ENCODE results near the gene CACNA1G.

DNA sequence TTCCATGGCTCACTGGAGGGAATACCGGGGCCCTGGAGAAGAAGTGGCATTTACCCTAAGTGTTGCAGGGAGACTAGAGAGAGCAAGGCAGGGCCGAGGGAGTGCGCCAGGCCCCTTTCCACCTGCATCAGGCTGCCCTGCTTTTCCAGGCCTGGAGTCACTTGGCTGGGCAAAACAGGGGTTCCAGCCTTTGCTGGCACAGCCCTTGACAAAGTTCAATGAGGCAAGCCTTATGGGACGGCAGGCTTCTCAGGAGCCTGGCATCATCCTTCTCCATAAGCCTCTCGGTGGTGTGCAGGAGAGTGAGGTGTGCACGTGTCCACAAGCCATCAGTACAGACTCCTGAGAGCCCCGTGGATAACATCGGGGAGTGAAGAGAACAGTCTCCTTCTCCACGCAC is 27.1 kb downstream of the CACNA1G start:
- TF ChIP-seq, protein P1, sequence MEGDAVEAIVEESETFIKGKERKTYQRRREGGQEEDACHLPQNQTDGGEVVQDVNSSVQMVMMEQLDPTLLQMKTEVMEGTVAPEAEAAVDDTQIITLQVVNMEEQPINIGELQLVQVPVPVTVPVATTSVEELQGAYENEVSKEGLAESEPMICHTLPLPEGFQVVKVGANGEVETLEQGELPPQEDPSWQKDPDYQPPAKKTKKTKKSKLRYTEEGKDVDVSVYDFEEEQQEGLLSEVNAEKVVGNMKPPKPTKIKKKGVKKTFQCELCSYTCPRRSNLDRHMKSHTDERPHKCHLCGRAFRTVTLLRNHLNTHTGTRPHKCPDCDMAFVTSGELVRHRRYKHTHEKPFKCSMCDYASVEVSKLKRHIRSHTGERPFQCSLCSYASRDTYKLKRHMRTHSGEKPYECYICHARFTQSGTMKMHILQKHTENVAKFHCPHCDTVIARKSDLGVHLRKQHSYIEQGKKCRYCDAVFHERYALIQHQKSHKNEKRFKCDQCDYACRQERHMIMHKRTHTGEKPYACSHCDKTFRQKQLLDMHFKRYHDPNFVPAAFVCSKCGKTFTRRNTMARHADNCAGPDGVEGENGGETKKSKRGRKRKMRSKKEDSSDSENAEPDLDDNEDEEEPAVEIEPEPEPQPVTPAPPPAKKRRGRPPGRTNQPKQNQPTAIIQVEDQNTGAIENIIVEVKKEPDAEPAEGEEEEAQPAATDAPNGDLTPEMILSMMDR (IDR thresholded peaks at IDR 0.05 in 8 of 11, conservative IDR thresholded peaks at IDR 0.05 in 3 of 11), result no peak
- TF ChIP-seq POLR2A (IDR thresholded peaks at IDR 0.05) (no peak), POLR2AphosphoS5 (IDR thresholded peaks at IDR 0.05) (no peak)

All from spleen (tissue), 7 donors.